Measurements from ENCODE around the gene ASCL5. TPM values are rescaled to one million over a fixed set of nuclear protein-coding genes. Genes with fewer than 3 reads are reported as not detected.

ASCL5 gene
- total RNA-seq, 4 donors from 2014 or later: not detected

DNA sequence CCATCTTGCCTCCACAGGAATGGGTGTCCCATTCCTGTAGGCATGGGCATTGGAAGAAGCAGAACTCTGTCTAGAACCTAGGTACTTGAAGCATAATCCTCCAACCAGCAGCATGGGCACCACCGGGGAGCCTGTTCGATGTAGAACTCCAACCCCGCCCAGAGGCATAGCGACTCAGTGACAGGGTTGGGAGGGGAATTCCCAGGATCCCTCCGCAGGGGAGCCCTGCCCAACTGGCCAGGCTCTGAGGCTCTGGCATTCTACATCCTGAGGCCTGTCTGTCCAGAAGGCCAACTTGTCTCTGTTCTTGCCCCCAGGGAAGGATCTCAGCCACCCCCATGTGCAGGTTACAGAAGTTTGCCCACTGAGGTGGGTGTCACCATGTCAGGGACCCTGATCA lies 53.0 kb downstream of the ASCL5 start:
- no peak for DNase-seq (ENCODE audit: low spot score in 2 of 2)
- TF ChIP-seq CTCF (IDR thresholded peaks at IDR 0.05) (no peak), POLR2A (IDR thresholded peaks at IDR 0.05) (no peak)
- intact Hi-C loops (cut with DNase I; ENCODE audit: low total_unique reads): no loop called here
- H3K4me3 ChIP-seq (ENCODE audit: low read depth, poor library complexity, severe bottlenecking): no peak overlapping the region
- WGBS, 2 donors: 62 to 76% methylated on average over 5 of the region's 5 CpGs

- 85 to 90% methylated on average over 6 of the region's 6 CpGs for WGBS, 2 donors
- intact Hi-C loops (cut with DNase I; ENCODE audit: low total_unique reads): no loop called here
Observed at GRCh38 chr1:201072922-201073321, 54.1 kb downstream of the ASCL5 start.

GRCh38 chr1:201072149-201072548 lies 54.8 kb downstream of the ASCL5 start:
- TF ChIP-seq CTCF (IDR thresholded peaks at IDR 0.05) (no peak), POLR2A (IDR thresholded peaks at IDR 0.05) (no peak)
- H3K4me3 ChIP-seq (ENCODE audit: low read depth, poor library complexity, severe bottlenecking): no peak overlapping the region
- intact Hi-C loops (cut with DNase I; ENCODE audit: low total_unique reads): no loop called here
- 54 to 68% methylated on average over 5 of the region's 5 CpGs for WGBS, 2 donors
- DNase-seq (ENCODE audit: low spot score in 2 of 2): no peak

More at GRCh38 chr1:201072922-201073321, 54.1 kb downstream of the ASCL5 start:
- TF ChIP-seq POLR2A (IDR thresholded peaks at IDR 0.05): no peak
- no peak for TF ChIP-seq CTCF (IDR thresholded peaks at IDR 0.05)
- H3K4me3 ChIP-seq (ENCODE audit: low read depth, poor library complexity, severe bottlenecking): no peak overlapping the region
- no peak for DNase-seq (ENCODE audit: low spot score in 2 of 2)

DNA sequence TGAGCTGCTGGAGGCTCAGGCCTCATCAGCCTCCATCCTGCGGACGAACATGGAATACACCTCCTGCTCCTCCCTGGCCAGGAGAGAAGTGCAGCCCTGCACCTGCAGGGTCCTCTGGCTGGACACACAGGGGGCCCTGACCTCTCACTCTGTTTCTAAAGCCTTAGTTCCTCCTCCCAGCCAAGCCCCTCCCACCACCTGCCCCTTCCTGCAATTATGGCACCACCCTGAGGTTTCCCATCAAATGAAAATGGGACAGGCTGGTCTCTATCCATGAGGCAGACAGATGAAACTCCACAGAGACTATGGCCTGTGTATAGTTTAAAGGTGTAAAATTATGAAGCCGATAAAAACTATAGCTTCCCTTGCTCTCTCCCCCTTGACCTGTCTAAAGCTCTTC lies 57.3 kb downstream of the ASCL5 start:
- no peak overlapping the region for H3K4me3 ChIP-seq (ENCODE audit: low read depth, poor library complexity, severe bottlenecking)
- TF ChIP-seq POLR2A (IDR thresholded peaks at IDR 0.05): no peak
- 95 to 97% methylated on average over 3 of the region's 3 CpGs for WGBS, 2 donors
- no peak for DNase-seq (ENCODE audit: low spot score in 2 of 2)
- intact Hi-C loops (cut with DNase I; ENCODE audit: low total_unique reads): no loop called here

DNA sequence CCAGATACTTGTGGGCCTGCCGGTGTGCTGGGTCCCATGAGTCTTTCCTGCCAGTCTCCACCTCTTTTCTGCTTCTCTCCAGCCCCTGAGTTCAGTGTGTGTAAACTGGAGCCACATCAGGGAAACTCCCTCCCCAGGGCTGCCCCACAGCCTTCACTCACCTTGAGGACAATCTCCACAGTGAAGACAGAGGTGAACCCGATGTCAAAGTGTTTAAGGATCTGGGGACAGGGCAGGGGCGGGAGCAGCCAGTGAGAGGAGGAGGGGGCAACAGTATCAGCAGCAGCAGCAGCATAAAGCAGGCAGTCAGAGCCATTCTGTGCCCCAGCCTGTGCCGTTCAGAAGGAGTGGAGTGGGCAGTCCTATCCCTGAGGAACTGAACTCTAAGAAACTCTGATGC lies 58.0 kb downstream of the ASCL5 start:
- intact Hi-C loops (cut with DNase I; ENCODE audit: low total_unique reads): no loop called here
- no peak for TF ChIP-seq CTCF (IDR thresholded peaks at IDR 0.05)
- no peak for TF ChIP-seq POLR2A (IDR thresholded peaks at IDR 0.05)
- no peak overlapping the region for H3K4me3 ChIP-seq (ENCODE audit: low read depth, poor library complexity, severe bottlenecking)
- 66 to 79% methylated on average over 4 of the region's 4 CpGs for WGBS, 2 donors
- no peak for DNase-seq (ENCODE audit: low spot score in 2 of 2)

- no peak overlapping the region for H3K4me3 ChIP-seq (ENCODE audit: low read depth, poor library complexity, severe bottlenecking)
- TF ChIP-seq POLR2A (IDR thresholded peaks at IDR 0.05) (no peak), CTCF (IDR thresholded peaks at IDR 0.05) (no peak)
- intact Hi-C loops (cut with DNase I; ENCODE audit: low total_unique reads): no loop called here
- 86 to 90% methylated on average over 4 of the region's 4 CpGs for WGBS, 2 donors
- no peak for DNase-seq (ENCODE audit: low spot score in 2 of 2)
Observed at GRCh38 chr1:201066986-201067385, 60.0 kb downstream of the ASCL5 start.
